ENCODE results near the gene ZKSCAN5.

DNA sequence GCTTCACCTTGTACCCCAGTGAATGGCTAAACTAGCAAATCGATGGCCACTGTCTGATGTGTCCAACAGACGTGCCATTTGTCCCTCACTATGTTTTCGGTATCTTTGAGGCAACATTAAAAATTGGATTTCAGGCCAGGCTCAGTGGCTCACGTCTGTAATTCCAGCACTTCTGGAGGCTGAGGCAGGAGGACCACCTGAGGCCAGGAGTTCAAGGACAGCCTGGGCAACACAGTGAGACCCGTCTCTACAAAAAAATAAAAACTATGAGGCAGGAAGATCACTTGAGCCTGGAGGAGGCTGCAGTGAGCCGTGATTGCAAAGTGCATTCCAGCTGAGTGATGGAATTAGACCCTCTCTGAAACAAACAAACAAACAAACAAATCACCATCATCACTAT, 39.5 kb downstream of the ZKSCAN5 start:
- TF ChIP-seq CTCF (IDR thresholded peaks at IDR 0.05; ENCODE audit: low read depth, low read length, poor library complexity, severe bottlenecking) (no peak), EZH2phosphoT487 (IDR thresholded peaks at IDR 0.05; ENCODE audit: borderline replicate concordance, low read length) (no peak)

Measured in DOHH2 (cell line).